OCI-LY3 (cell line): Measurements from ENCODE around the gene DMAC2L.
A peak's percentile ranks its signal among the peaks of the same experiment; 100 is the strongest.
"Not testable (repeated sequence)": the region's sequence is repeated elsewhere in the genome, so short reads cannot be mapped to it uniquely, and the experiment has no call there.

Experiments
- H2AFZ ChIP-seq: fragments of 200-600, 300-600 bp; shearing (Covaris generic); 2 replicates; pipeline ENCODE4 v1.6.0; 2014; ENCODE audit warnings: antibody characterized with exemption, low read depth, low read length
- H3K27ac ChIP-seq: fragments of 200-600, 300-600 bp; sonication (generic); 2 replicates; pipeline ENCODE4 v1.5.1; 2014; ENCODE audit warnings: mild to moderate bottlenecking, low read length, moderate library complexity, mixed read lengths
- H3K27me3 ChIP-seq: fragments of 200-600, 300-600 bp; sonication (generic); 2 replicates; pipeline ENCODE4 v1.6.1; 2014; ENCODE audit warnings: low read depth, low read length, mixed read lengths
- H3K36me3 ChIP-seq: fragments of 200-600, 300-600 bp; sonication (generic); replicated peaks from 2 replicates; pipeline ENCODE3; 2014; ENCODE audit warnings: low read depth, low read length, mixed read lengths
- H3K4me1 ChIP-seq: fragments of 300-600, 200-600 bp; sonication (generic); 2 replicates; pipeline ENCODE4 v1.6.1; 2014; ENCODE audit warnings: low read length, mixed read lengths
- H3K4me2 ChIP-seq: fragments of 200-600, 300-600 bp; sonication (generic); 2 replicates; pipeline ENCODE4 v1.6.1; 2014; ENCODE audit warnings: low read length, mixed read lengths
- H3K4me3 ChIP-seq: fragments of 300-600, 200-600 bp; sonication (generic); 2 replicates; pipeline ENCODE4 v1.5.1; 2014; ENCODE audit warnings: antibody characterized with exemption, mild to moderate bottlenecking, low read length, moderate library complexity
- H3K79me2 ChIP-seq: fragments of 300-600, 200-600 bp; shearing (Covaris generic); 2 replicates; pipeline ENCODE4 v1.6.1; 2014; ENCODE audit warnings: mild to moderate bottlenecking, low read length, mixed read lengths
- H3K9ac ChIP-seq: fragments of 300-600, 200-600 bp; shearing (Covaris generic); 2 replicates; pipeline ENCODE4 v1.6.0; 2014; ENCODE audit warnings: mild to moderate bottlenecking, low read length, moderate library complexity
- H3K9me3 ChIP-seq: fragments of 200-600, 300-600 bp; shearing (Covaris generic); 2 replicates; pipeline ENCODE4 v1.6.1; 2014; ENCODE audit warnings: low read length, mixed read lengths; ENCODE audit not compliant: insufficient read depth
- H4K20me1 ChIP-seq: fragments of 200-600, 300-600 bp; sonication (generic); 2 replicates; pipeline ENCODE4 v1.6.1; 2016; ENCODE audit warnings: low read length, mixed read lengths; ENCODE audit not compliant: insufficient read depth
- EZH2phosphoT487 ChIP-seq: fragments of 200-600 bp; shearing (Covaris generic); IDR thresholded peaks from 2 replicates; pipeline ENCODE4 v1.6.1; 2018; ENCODE audit warnings: antibody characterized with exemption, mixed run types, low read depth
- TF ChIP-seq, protein P1 (sequence below): fragments of 200-600, 300-600 bp; sonication (generic); IDR thresholded peaks from 2 replicates; pipeline ENCODE4 v1.5.1; 2014; ENCODE audit warnings: antibody characterized with exemption, low read length, low read depth

DMAC2L gene

DNA sequence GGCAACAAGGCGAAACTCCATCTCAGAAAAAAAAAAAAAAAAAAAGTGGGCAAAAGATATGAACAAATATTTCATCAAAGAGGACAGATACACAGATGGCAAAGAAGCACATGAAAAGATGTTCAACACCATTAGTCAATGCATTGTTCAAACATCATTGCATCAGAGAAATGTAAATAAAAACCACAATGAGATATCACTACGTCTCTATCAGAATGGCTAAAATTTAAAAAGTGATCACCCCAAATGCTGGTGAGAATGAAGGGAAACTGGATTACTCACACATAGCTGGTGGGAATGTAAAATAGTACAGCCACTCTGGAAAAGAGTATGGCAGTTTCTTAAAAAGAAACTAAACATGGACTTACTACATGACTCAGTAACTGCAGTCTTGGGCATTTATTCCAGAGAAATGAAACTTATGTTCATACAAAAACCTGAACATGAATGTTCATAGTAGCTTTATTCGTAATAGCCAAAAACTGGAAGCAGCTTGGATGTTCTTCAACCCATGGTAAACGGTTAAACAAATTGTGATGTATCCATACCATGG lies 3.7 kb upstream of the DMAC2L start:
- Histone ChIP-seq H3K4me1 (peaks cover 10% of the 10 kb centered on the region), H3K79me2 (peaks cover 44% of the 10 kb centered on the region), H3K9ac (no peak overlapping the region), H2AFZ (no peak overlapping the region), H3K27ac (no peak overlapping the region), H3K4me2 (no peak overlapping the region), H3K4me3 (no peak overlapping the region), H3K27me3 (no peaks in the 10 kb centered on the region), H3K36me3 (peaks cover under 1% of the 10 kb centered on the region), H3K9me3 (no peaks in the 10 kb centered on the region), H4K20me1 (no peaks in the 10 kb centered on the region)
- TF ChIP-seq EZH2phosphoT487, result no peak
- TF ChIP-seq, protein P1, sequence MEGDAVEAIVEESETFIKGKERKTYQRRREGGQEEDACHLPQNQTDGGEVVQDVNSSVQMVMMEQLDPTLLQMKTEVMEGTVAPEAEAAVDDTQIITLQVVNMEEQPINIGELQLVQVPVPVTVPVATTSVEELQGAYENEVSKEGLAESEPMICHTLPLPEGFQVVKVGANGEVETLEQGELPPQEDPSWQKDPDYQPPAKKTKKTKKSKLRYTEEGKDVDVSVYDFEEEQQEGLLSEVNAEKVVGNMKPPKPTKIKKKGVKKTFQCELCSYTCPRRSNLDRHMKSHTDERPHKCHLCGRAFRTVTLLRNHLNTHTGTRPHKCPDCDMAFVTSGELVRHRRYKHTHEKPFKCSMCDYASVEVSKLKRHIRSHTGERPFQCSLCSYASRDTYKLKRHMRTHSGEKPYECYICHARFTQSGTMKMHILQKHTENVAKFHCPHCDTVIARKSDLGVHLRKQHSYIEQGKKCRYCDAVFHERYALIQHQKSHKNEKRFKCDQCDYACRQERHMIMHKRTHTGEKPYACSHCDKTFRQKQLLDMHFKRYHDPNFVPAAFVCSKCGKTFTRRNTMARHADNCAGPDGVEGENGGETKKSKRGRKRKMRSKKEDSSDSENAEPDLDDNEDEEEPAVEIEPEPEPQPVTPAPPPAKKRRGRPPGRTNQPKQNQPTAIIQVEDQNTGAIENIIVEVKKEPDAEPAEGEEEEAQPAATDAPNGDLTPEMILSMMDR, result no peak

DNA sequence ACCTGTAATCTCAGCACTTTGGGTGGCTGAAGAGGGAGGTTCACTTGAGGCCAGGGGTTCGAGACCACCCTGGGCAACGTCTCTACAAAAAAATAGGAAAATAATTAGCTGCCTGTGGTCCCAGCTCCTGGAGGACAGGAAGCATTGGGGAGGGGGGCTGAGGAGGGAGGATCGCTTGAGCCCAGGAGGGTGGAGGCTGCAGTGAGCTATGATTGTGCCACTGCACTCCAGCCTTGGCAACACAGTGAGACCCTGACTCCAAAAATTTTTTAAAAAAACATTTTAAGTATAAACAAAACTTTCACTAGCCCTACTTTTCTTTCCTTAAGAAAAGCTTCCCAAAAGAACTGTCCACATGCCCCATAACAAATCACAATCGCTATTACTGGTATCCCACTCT lies 1.7 kb upstream of the DMAC2L start:
- no peak overlapping the region for H3K4me2 ChIP-seq
- no peaks in the 10 kb centered on the region for H3K27me3 ChIP-seq
- no peak overlapping the region for H3K27ac ChIP-seq
- no peak overlapping the region for H3K4me3 ChIP-seq
- H3K79me2 ChIP-seq, result peaks cover 34% of the 10 kb centered on the region
- H3K36me3 ChIP-seq, result peaks cover 11% of the 10 kb centered on the region
- TF ChIP-seq, protein P1, result no peak
- TF ChIP-seq EZH2phosphoT487, result no peak
- H3K4me1 ChIP-seq, result peaks cover 11% of the 10 kb centered on the region
- H2AFZ ChIP-seq, result no peak overlapping the region
- no peak overlapping the region for H3K9ac ChIP-seq
- H3K9me3 ChIP-seq, result no peaks in the 10 kb centered on the region
- H4K20me1 ChIP-seq, result no peaks in the 10 kb centered on the region

DNA sequence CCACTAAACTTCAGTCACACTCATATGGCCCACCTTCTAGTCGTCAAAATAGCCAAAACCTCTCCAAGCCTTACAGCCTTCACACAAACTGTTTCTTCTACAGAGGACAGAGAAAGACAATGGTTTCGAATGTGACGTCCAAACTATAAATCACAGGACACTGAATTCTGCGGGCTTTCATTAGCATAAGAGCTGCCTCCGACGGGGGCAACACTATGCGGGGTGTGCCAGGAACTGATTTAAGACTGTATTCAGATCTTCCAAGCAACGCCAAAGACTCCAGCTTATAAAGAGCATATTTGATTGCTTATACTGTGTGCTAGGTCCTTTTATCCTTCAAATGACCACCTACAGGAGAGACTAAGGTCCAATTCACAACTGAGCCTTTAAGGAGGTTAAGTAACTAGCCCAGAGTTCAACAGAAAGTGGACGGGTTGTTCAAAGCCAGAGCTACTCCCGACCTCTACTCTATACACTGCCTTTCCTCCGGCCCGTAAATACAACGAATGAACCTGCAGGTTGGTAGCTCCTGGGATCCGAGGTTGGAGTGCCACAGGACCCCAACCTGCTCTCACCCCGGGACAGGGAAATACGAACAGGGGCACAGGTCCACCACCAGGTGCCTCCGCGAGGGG lies 670 bp upstream of the DMAC2L start:
- no peaks in the 10 kb centered on the region for H4K20me1 ChIP-seq
- H3K4me3 ChIP-seq, result peak overlapping the region; percentile 89
- H3K9me3 ChIP-seq, result no peaks in the 10 kb centered on the region
- TF ChIP-seq, protein P1, result peak; percentile 45
- TF ChIP-seq EZH2phosphoT487, result no peak
- H3K79me2 ChIP-seq, result peaks cover 34% of the 10 kb centered on the region
- peak overlapping the region; percentile 81 for H3K4me2 ChIP-seq
- H3K36me3 ChIP-seq, result peaks cover 11% of the 10 kb centered on the region
- peaks cover 11% of the 10 kb centered on the region for H3K4me1 ChIP-seq
- peak overlapping the region; percentile 81 for H2AFZ ChIP-seq
- H3K27ac ChIP-seq, result peak overlapping the region; percentile 3; the same call in 1 of the 2 replicates
- peak overlapping the region; percentile 86 for H3K9ac ChIP-seq
- H3K27me3 ChIP-seq, result no peaks in the 10 kb centered on the region

DNA sequence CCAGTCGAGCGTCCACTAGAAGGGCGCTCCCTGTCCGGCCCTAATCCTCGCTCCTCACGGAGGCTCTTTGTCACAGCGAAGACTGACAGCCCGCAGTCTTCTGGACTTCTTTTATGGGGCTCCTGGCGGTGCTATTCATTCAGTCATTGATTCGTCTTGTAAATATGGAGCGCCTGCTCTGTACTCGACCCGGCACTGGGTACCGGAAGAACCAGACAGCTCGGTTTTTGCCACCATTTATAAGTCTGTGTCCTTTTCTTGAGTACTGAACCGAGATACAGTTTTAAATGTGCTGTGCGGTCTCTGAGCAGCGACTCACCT lies 570 bp downstream of the DMAC2L start:
- Histone ChIP-seq H3K9ac (peak overlapping the region; percentile 86), H3K36me3 (peaks cover 11% of the 10 kb centered on the region), H3K27ac (peak overlapping the region; percentile 17; the same call in 1 of the 2 replicates), H3K4me3 (peak overlapping the region; percentile 89), H2AFZ (peak overlapping the region; percentile 36; the same call in 1 of the 2 replicates), H3K9me3 (no peaks in the 10 kb centered on the region), H4K20me1 (no peaks in the 10 kb centered on the region), H3K79me2 (peaks cover 34% of the 10 kb centered on the region), H3K4me2 (peak overlapping the region; percentile 90), H3K4me1 (peaks cover 11% of the 10 kb centered on the region), H3K27me3 (no peaks in the 10 kb centered on the region)
- TF ChIP-seq, protein P1, result no peak

DNA sequence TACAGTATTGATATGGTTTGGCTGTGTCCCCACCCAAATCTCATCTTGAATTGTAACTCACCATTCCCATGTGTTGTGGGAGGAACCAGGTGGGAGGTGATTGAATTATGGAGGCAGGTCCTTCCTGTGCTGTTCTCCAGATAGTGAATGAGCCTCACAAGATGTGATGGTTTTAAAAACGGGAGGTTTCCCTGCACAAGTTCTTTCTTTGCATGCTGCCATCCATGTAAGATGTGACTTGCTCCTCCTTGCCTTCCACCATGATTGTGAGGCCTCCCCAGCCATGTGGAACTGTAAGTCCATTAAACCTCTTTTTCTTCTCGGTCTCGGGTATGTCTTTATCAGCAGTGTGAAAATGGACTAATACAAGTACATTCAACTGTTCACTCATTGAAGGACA lies 2.0 kb downstream of the DMAC2L start:
- H4K20me1 ChIP-seq, H3K9me3 ChIP-seq, H3K9ac ChIP-seq, H3K27me3 ChIP-seq, H3K4me3 ChIP-seq, H3K4me2 ChIP-seq, H2AFZ ChIP-seq, H3K27ac ChIP-seq: not testable (repeated sequence)
- Histone ChIP-seq H3K79me2 (peaks cover 24% of the 10 kb centered on the region), H3K36me3 (peaks cover 11% of the 10 kb centered on the region), H3K4me1 (peaks cover 11% of the 10 kb centered on the region)
